Stomach smooth muscle (tissue), 2 donors: Measurements from ENCODE around the gene OAS3.
"Not testable (repeated sequence)": the region's sequence is repeated elsewhere in the genome, so short reads cannot be mapped to it uniquely, and the experiment has no call there.

Source experiments
- H3K27ac ChIP-seq: one replicate; pipeline ENCODE4 v1.7.0; 2013; ENCODE audit warnings: mild to moderate bottlenecking, low read length, inconsistent platforms
- H3K27me3 ChIP-seq, 2 donors: one replicate each; pipeline ENCODE4 v1.7.0; 2013; ENCODE audit warnings: low read length in 2 of 2; ENCODE audit not compliant: insufficient read depth in 2 of 2, control insufficient read depth in 1 of 2
- H3K36me3 ChIP-seq, 2 donors: one replicate each; pipeline ENCODE4 v1.7.0; 2013; ENCODE audit warnings: low read length in 2 of 2; ENCODE audit not compliant: control insufficient read depth in 2 of 2, insufficient read depth in 2 of 2
- H3K4me1 ChIP-seq: one replicate; pipeline ENCODE4 v1.7.0; 2013; ENCODE audit warnings: low read length; ENCODE audit not compliant: control insufficient read depth, insufficient read depth
- H3K4me3 ChIP-seq, 2 donors: one replicate each; pipeline ENCODE4 v1.7.0; 2013; ENCODE audit warnings: low read length in 2 of 2
- H3K9ac ChIP-seq, 2 donors: one replicate each; pipeline ENCODE4 v1.7.0; 2013; ENCODE audit warnings: low read length in 2 of 2, mild to moderate bottlenecking in 1 of 2
- H3K9me3 ChIP-seq, 2 donors: one replicate each; pipeline ENCODE4 v1.7.0; 2013; ENCODE audit warnings: low read length in 2 of 2; ENCODE audit not compliant: control insufficient read depth in 2 of 2
- donor health status: healthy.
- donor health status: Pancreatic carcinoma.

Gene OAS3

GRCh38 chr12:112926416-112927033 is 11.7 kb upstream of the OAS3 start:
- H3K27me3 ChIP-seq, H3K36me3 ChIP-seq, H3K4me1 ChIP-seq, H3K27ac ChIP-seq, H3K9ac ChIP-seq, H3K4me3 ChIP-seq: not testable (repeated sequence)
- H3K9me3 ChIP-seq = peaks cover 0 to 11% of the 10 kb centered on the region in 2 donors

- peaks cover 0 to 11% of the 10 kb centered on the region in 2 donors for H3K9me3 ChIP-seq
- no peak overlapping the region for H3K27ac ChIP-seq
- no peaks in the 10 kb centered on the region for H3K27me3 ChIP-seq
- no peak overlapping the region for H3K4me3 ChIP-seq
- no peak overlapping the region for H3K9ac ChIP-seq
- H3K4me1 ChIP-seq = peaks cover 4% of the 10 kb centered on the region
- no peaks in the 10 kb centered on the region for H3K36me3 ChIP-seq
These were observed 10.8 kb upstream of the OAS3 start for GRCh38 chr12:112927475-112927874.

GRCh38 chr12:112927925-112928324 is 10.3 kb upstream of the OAS3 start:
- no peaks in the 10 kb centered on the region for H3K36me3 ChIP-seq
- H3K27ac ChIP-seq = no peak overlapping the region
- H3K27me3 ChIP-seq = no peaks in the 10 kb centered on the region
- no peak overlapping the region for H3K9ac ChIP-seq
- no peak overlapping the region for H3K4me3 ChIP-seq
- peaks cover 0 to 11% of the 10 kb centered on the region in 2 donors for H3K9me3 ChIP-seq
- peaks cover 4% of the 10 kb centered on the region for H3K4me1 ChIP-seq

GRCh38 chr12:112928978-112929377 is 9.3 kb upstream of the OAS3 start:
- Histone ChIP-seq H3K4me1 (peaks cover 4% of the 10 kb centered on the region), H3K36me3 (no peaks in the 10 kb centered on the region), H3K9ac (no peak overlapping the region), H3K9me3 (peaks cover 0 to 11% of the 10 kb centered on the region in 2 donors), H3K4me3 (no peak overlapping the region), H3K27ac (no peak overlapping the region), H3K27me3 (no peaks in the 10 kb centered on the region)

GRCh38 chr12:112929715-112930114 is 8.6 kb upstream of the OAS3 start:
- Histone ChIP-seq H3K27me3 (no peaks in the 10 kb centered on the region), H3K9me3 (peaks cover 0 to 11% of the 10 kb centered on the region in 2 donors), H3K27ac (no peak overlapping the region), H3K9ac (no peak overlapping the region), H3K4me1 (peaks cover 4% of the 10 kb centered on the region), H3K36me3 (no peaks in the 10 kb centered on the region), H3K4me3 (no peak overlapping the region)

GRCh38 chr12:112930350-112930749 is 7.9 kb upstream of the OAS3 start:
- no peak overlapping the region for H3K9ac ChIP-seq

GRCh38 chr12:112932485-112933128 is 5.7 kb upstream of the OAS3 start:
- Histone ChIP-seq H3K9ac (no peak overlapping the region), H3K27me3 (no peaks in the 10 kb centered on the region), H3K4me1 (no peaks in the 10 kb centered on the region), H3K9me3 (peaks cover 0 to 6% of the 10 kb centered on the region in 2 donors), H3K4me3 (no peak overlapping the region), H3K36me3 (no peaks in the 10 kb centered on the region), H3K27ac (no peak overlapping the region)

More at GRCh38 chr12:112930350-112930749, 7.9 kb upstream of the OAS3 start:
- H3K4me1 ChIP-seq = peaks cover under 1% of the 10 kb centered on the region
- no peaks in the 10 kb centered on the region for H3K27me3 ChIP-seq
- no peak overlapping the region for H3K27ac ChIP-seq
- H3K9me3 ChIP-seq = peaks cover 0 to 11% of the 10 kb centered on the region in 2 donors
- no peak overlapping the region for H3K4me3 ChIP-seq
- no peaks in the 10 kb centered on the region for H3K36me3 ChIP-seq

- Histone ChIP-seq H3K27ac (no peak overlapping the region), H3K9ac (no peak overlapping the region), H3K4me1 (no peaks in the 10 kb centered on the region), H3K9me3 (peaks cover 0 to 2% of the 10 kb centered on the region in 2 donors), H3K4me3 (no peak overlapping the region), H3K36me3 (no peaks in the 10 kb centered on the region), H3K27me3 (no peaks in the 10 kb centered on the region)
These were observed 5.2 kb upstream of the OAS3 start for GRCh38 chr12:112933129-112933505.

- Histone ChIP-seq H3K27ac (no peak overlapping the region), H3K27me3 (no peaks in the 10 kb centered on the region), H3K9me3 (no peaks in the 10 kb centered on the region)
These were observed 2.0 kb upstream of the OAS3 start for GRCh38 chr12:112936264-112936663.

GRCh38 chr12:112936927-112937326 is 1.3 kb upstream of the OAS3 start:
- Histone ChIP-seq H3K4me3 (no peak overlapping the region), H3K4me1 (peaks cover 17% of the 10 kb centered on the region), H3K27ac (no peak overlapping the region), H3K36me3 (no peaks in the 10 kb centered on the region), H3K27me3 (no peaks in the 10 kb centered on the region), H3K9ac (no peak overlapping the region), H3K9me3 (no peaks in the 10 kb centered on the region)

More at GRCh38 chr12:112936264-112936663, 2.0 kb upstream of the OAS3 start:
- H3K4me3 ChIP-seq = no peak overlapping the region
- H3K36me3 ChIP-seq = no peaks in the 10 kb centered on the region
- no peak overlapping the region for H3K9ac ChIP-seq
- H3K4me1 ChIP-seq = peaks cover 17% of the 10 kb centered on the region

- Histone ChIP-seq H3K36me3 (no peaks in the 10 kb centered on the region), H3K27me3 (no peaks in the 10 kb centered on the region), H3K9me3 (no peaks in the 10 kb centered on the region), H3K27ac (no peak overlapping the region), H3K9ac (peak overlapping the region; percentile 77 to 84), H3K4me3 (peak overlapping the region; percentile 88 to 92), H3K4me1 (peaks cover 17% of the 10 kb centered on the region)
These were observed 477 bp downstream of the OAS3 start for GRCh38 chr12:112938751-112939150.
